Neural progenitor cell (in vitro differentiated cells): ENCODE results near the gene BCAT1.

Experiments
- CTCF ChIP-seq: fragments of 200-600 bp; sonication (generic); IDR thresholded peaks from 2 replicates; pipeline ENCODE4 v1.5.1; 2017; ENCODE audit warnings: antibody characterized with exemption, mild to moderate bottlenecking
- EZH2 ChIP-seq: fragments of 200-600 bp; sonication (generic); IDR thresholded peaks from 2 replicates; pipeline ENCODE4 v1.6.1; 2017; ENCODE audit warnings: antibody characterized with exemption, mild to moderate bottlenecking, moderate library complexity

- TF ChIP-seq CTCF (no peak), EZH2 (no peak)
These were observed 172.0 kb downstream of the BCAT1 start for GRCh38 chr12:24776861-24777260.
